ENCODE data around the gene TDG.

Gene TDG

DNA sequence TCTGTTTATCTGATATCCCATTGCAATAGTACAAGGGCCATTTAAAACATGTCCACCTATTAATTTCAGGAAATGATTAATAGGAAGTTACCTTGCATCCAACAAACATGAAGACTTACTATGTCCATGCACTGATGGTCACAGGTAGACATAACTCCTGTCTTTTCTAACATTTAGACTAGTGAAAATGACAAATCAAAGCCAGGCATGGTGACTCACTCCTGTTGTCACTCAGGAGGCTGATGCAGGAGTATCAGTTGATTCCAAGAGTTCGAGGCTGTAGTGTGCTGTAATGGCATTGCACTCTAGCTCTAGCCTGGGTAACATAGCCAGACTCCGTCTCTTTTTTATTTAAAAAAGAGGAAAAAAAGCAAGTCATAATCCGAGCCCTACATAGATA is 20.7 kb upstream of the TDG start:
- CTCF ChIA-PET = no interaction called here
- TF ChIP-seq, protein P1, sequence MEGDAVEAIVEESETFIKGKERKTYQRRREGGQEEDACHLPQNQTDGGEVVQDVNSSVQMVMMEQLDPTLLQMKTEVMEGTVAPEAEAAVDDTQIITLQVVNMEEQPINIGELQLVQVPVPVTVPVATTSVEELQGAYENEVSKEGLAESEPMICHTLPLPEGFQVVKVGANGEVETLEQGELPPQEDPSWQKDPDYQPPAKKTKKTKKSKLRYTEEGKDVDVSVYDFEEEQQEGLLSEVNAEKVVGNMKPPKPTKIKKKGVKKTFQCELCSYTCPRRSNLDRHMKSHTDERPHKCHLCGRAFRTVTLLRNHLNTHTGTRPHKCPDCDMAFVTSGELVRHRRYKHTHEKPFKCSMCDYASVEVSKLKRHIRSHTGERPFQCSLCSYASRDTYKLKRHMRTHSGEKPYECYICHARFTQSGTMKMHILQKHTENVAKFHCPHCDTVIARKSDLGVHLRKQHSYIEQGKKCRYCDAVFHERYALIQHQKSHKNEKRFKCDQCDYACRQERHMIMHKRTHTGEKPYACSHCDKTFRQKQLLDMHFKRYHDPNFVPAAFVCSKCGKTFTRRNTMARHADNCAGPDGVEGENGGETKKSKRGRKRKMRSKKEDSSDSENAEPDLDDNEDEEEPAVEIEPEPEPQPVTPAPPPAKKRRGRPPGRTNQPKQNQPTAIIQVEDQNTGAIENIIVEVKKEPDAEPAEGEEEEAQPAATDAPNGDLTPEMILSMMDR (IDR thresholded peaks at IDR 0.05; ENCODE audit: insufficient read depth, low read length, missing control alignments) = no peak
- DNase-seq (ENCODE audit: low read depth, low spot score) = no peak
- POLR2A ChIA-PET = no interaction called here
- H3K4me3 ChIP-seq (ENCODE audit: low read depth, low read length) = no peak overlapping the region

DNA sequence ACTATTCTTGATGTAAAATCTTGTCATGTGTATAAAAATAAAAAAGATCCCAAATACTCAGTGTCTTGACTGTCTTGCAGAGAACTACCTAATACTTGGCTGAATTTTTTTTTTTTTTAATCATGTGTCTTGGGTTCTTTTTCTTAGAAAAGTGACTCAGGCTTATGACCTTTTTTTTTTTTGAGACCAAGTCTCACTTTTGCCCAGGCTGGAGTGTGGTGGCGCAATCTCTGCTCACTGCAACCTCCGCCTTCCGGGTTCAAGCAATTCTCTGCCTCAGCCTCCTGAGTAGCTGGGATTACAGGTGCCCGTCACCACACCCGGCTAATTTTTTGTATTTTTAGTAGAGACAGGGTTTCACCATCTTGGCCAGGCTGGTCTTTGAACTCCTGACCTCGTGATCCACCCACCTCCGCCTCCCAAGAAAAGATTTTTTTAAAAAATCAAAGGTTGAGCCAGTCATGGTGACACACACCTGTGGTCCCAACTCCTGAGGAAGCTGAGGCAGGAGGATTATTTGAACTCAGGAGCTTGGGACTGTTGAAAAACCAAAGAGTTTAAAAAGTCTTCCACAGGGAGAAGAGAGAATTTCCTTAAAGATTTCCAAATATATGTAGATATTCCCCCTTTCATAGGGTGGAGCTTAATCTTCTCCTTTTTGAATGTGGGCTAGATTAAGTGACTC is 17.7 kb upstream of the TDG start:
- ChIA-PET POLR2A (no interaction called here), CTCF (no interaction called here)
- no peak overlapping the region for H3K4me3 ChIP-seq (ENCODE audit: low read depth, low read length)
- DNase-seq (ENCODE audit: low read depth, low spot score) = no peak
- TF ChIP-seq, protein P1 (IDR thresholded peaks at IDR 0.05; ENCODE audit: insufficient read depth, low read length, missing control alignments) = no peak

DNA sequence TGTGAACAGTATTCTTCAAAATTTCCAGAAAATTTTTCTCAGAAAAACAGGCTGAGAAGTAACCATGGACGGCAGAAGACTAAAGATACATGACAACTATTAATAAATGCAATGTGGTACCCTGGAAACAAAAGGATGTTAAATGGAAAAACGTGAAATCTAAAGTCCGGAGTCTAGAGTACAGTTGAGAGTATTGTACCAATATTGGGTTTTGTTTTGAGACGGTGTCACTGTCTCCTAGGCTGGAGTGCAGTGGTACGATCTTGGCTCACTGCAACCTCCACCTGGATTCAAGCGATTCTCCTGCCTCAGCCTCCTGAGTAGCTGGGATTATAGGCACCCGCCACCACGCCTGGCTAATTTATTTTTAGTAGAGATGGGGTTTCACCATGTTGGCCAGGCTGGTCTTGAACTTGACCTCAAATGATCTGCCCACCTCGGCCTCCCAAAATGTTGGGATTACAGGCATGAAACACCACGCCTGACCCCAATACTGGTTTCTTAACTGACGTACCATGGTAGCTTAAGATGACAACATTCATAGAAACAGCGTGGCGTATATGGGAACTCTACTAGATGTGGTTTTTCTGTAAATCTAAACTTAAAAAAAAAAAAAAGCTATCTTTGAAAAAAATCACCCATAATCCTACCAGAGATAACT is 16.8 kb upstream of the TDG start:
- POLR2A ChIA-PET = interaction anchor here (0.8 kb wide), 1 partner anchor 17 kb away, joined by 3 read pairs; the partner anchor contains the start of gene TDG
- no peak overlapping the region for H3K4me3 ChIP-seq (ENCODE audit: low read depth, low read length)
- CTCF ChIA-PET = interaction anchor here (0.7 kb wide), 1 partner anchor 79 kb away, joined by 3 read pairs; no protein-coding TSS in a partner anchor
- DNase-seq (ENCODE audit: low read depth, low spot score) = no peak
- TF ChIP-seq, protein P1 (IDR thresholded peaks at IDR 0.05; ENCODE audit: insufficient read depth, low read length, missing control alignments) = no peak

DNA sequence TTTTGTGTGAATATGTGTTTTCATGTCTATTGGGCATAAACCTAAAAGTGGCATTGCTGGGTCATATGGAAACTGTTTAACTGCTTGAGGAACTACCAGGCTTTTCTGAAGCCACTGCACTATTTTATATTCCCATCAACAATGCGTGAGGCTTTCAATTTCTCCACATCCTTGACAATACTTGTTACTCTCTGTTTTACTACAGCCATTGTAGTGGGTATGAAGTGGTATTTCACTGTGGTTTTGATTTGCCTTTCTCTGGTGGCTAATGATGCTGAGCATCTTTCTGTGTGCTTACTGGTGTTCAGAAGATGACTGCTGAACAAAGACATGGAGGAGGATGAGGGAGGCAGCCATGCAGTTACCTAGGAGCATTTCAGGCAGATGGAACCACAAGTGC is 13.2 kb upstream of the TDG start:
- CTCF ChIA-PET = interaction anchor here (2.3 kb wide), 1 partner anchor 157 kb away, joined by 5 read pairs; no protein-coding TSS in a partner anchor
- H3K4me3 ChIP-seq (ENCODE audit: low read depth, low read length) = no peak overlapping the region
- no peak for DNase-seq (ENCODE audit: low read depth, low spot score)
- TF ChIP-seq, protein P1 (IDR thresholded peaks at IDR 0.05; ENCODE audit: insufficient read depth, low read length, missing control alignments) = no peak
- POLR2A ChIA-PET = no interaction called here

DNA sequence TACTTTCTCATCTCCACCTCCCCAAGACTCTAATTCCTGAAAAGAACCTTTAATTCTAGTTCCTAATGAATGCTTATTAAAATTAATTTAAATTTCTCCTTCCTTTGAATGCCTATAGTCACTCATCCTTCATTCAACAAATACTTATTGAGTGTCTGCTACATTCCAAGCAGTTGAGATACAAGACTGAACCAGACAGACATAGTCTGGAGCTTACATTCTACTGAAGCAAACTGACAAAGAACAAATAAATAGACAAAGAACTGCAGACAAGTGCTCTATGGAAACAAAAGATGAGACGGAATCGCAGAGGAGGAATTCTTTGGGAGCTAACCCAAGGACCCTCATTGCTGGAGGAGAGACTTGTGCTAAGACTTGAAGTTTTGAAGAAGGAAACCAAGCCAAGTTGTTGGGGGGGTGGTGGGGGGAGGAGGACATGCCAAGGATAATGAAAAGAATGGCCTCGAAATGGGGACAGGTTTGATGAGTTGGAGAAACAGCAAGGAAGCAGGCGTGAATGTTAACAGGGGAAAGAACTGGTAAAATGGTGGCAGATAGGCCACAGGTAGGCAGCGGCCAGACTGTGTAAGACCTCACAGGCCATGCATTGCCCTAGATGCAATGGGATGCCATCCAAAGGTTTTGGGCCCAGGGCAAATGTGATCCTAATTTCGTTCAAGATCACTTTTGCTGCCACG is 9.7 kb upstream of the TDG start:
- ChIA-PET POLR2A (interaction anchor here (0.8 to 2.8 kb wide), 5 partner anchors 10 to 94 kb away, joined by 3 to 44 read pairs (median 4); partner anchors contain the start of genes GLT8D2, HSP90B1 and TDG), CTCF (interaction anchor here (1.1 to 1.5 kb wide), 6 partner anchors 10 to 79 kb away, joined by 3 to 13 read pairs (median 4); partner anchors contain the start of gene TDG)
- no peak for DNase-seq (ENCODE audit: low read depth, low spot score)
- TF ChIP-seq, protein P1 (IDR thresholded peaks at IDR 0.05; ENCODE audit: insufficient read depth, low read length, missing control alignments) = no peak
- peak overlapping the region; percentile 87 for H3K4me3 ChIP-seq (ENCODE audit: low read depth, low read length)
